ENCODE measurements around the gene ELP5. TPM values are rescaled to one million over a fixed set of nuclear protein-coding genes. Genes with fewer than 3 reads are reported as not detected.

The ELP5 gene
- total and polyA plus RNA-seq, 10 of the 15 experiments (the other 5 are each of a cell fraction or from before 2014, with no cell fraction given) = 41.1 to 109 (median 77.5) TPM

GRCh38 chr17:7293159-7293558 is 41.1 kb downstream of the ELP5 start:
- no peak for DNase-seq (ENCODE audit: low read depth, low spot score)
- H3K27ac ChIP-seq (ENCODE audit: control insufficient read depth, insufficient read depth) = no peak overlapping the region
- POLR2A ChIA-PET = no interaction called here
- H3K79me2 ChIP-seq (ENCODE audit: control insufficient read depth, insufficient read depth, low read length) = no peaks in the 10 kb centered on the region
- no peaks in the 10 kb centered on the region for H4K20me1 ChIP-seq (ENCODE audit: control insufficient read depth, insufficient read depth)
- H3K4me2 ChIP-seq (ENCODE audit: control insufficient read depth, insufficient read depth) = no peak overlapping the region
- WGBS (ENCODE audit: insufficient coverage, insufficient replicate concordance, low lambda C conversion rate, missing lambda C conversion rate) = 76% methylated on average over 11 of the region's 11 CpGs
- no peak overlapping the region for H2AFZ ChIP-seq (ENCODE audit: control insufficient read depth, low read depth, low read length)
- no peak for ATAC-seq
- SMC1A ChIA-PET (ENCODE audit: uncharacterized antibody, unreplicated experiment) = interaction anchor here (0.9 kb wide), 1 partner anchor 72 kb away, joined by 3 read pairs; no protein-coding TSS in a partner anchor
- H3K9ac ChIP-seq (ENCODE audit: control insufficient read depth, insufficient read depth, low read length) = no peak overlapping the region
- no peak overlapping the region for H3K4me3 ChIP-seq
- in situ Hi-C loops (cut with MboI) (no loop called here), intact Hi-C loops (cut with micrococcal nuclease; ENCODE audit: unreplicated experiment) (no loop called here)
- peaks cover 3 to 5% of the 10 kb centered on the region in 2 experiments for H3K27me3 ChIP-seq (replicated peaks in 1 of 2; ENCODE audit: control insufficient read depth in 2 of 2, insufficient read depth in 2 of 2, low read length in 1 of 2)
- H3K4me1 ChIP-seq (ENCODE audit: control insufficient read depth, insufficient read depth, low read length) = peaks cover 3% of the 10 kb centered on the region
- no TSS peak for BruUV-seq (replicated peaks)
- FAIRE-seq = no peak
- TF ChIP-seq ZNF207 (IDR thresholded peaks at IDR 0.05; ENCODE audit: borderline replicate concordance) (no peak), ZNF384 (IDR thresholded peaks at IDR 0.05; ENCODE audit: borderline replicate concordance, low read depth, low read length) (no peak), SUZ12 (IDR thresholded peaks at IDR 0.05; ENCODE audit: unreplicated experiment) (no peak), SKIL (IDR thresholded peaks at IDR 0.05; ENCODE audit: low read depth, poor library complexity, severe bottlenecking) (no peak), POLR2A (IDR thresholded peaks at IDR 0.05; ENCODE audit: low read depth, low read length) (no peak), BRCA1 (IDR thresholded peaks at IDR 0.05; ENCODE audit: low read depth, low read length) (no peak)
- TF ChIP-seq, protein P1, sequence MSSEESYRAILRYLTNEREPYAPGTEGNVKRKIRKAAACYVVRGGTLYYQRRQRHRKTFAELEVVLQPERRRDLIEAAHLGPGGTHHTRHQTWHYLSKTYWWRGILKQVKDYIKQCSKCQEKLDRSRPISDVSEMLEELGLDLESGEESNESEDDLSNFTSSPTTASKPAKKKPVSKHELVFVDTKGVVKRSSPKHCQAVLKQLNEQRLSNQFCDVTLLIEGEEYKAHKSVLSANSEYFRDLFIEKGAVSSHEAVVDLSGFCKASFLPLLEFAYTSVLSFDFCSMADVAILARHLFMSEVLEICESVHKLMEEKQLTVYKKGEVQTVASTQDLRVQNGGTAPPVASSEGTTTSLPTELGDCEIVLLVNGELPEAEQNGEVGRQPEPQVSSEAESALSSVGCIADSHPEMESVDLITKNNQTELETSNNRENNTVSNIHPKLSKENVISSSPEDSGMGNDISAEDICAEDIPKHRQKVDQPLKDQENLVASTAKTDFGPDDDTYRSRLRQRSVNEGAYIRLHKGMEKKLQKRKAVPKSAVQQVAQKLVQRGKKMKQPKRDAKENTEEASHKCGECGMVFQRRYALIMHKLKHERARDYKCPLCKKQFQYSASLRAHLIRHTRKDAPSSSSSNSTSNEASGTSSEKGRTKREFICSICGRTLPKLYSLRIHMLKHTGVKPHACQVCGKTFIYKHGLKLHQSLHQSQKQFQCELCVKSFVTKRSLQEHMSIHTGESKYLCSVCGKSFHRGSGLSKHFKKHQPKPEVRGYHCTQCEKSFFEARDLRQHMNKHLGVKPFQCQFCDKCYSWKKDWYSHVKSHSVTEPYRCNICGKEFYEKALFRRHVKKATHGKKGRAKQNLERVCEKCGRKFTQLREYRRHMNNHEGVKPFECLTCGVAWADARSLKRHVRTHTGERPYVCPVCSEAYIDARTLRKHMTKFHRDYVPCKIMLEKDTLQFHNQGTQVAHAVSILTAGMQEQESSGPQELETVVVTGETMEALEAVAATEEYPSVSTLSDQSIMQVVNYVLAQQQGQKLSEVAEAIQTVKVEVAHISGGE (CRISPR knock-in tag; IDR thresholded peaks at IDR 0.05) = no peak
- TF ChIP-seq, protein P2, sequence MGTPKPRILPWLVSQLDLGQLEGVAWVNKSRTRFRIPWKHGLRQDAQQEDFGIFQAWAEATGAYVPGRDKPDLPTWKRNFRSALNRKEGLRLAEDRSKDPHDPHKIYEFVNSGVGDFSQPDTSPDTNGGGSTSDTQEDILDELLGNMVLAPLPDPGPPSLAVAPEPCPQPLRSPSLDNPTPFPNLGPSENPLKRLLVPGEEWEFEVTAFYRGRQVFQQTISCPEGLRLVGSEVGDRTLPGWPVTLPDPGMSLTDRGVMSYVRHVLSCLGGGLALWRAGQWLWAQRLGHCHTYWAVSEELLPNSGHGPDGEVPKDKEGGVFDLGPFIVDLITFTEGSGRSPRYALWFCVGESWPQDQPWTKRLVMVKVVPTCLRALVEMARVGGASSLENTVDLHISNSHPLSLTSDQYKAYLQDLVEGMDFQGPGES (IDR thresholded peaks at IDR 0.05) = no peak
- CTCF ChIA-PET = interaction anchor here (2.3 to 2.6 kb wide), 2 partner anchors 72 to 247 kb away, joined by 6 to 8 read pairs; no protein-coding TSS in a partner anchor
- H3K9me3 ChIP-seq (replicated peaks; ENCODE audit: control insufficient read depth, insufficient read depth, low read length) = no peaks in the 10 kb centered on the region
- RAD21 ChIA-PET (ENCODE audit: unreplicated experiment) = interaction anchor here (1.0 kb wide), 1 partner anchor 72 kb away, joined by 4 read pairs; no protein-coding TSS in a partner anchor
- H3K36me3 ChIP-seq (ENCODE audit: control insufficient read depth in 2 of 2, insufficient read depth in 2 of 2, low read length in 1 of 2) = no peaks in the 10 kb centered on the region
